ENCODE measurements around the gene STX8. TPM values are rescaled to one million over a fixed set of nuclear protein-coding genes. Genes with fewer than 3 reads are reported as not detected.

STX8 gene
- total and polyA plus RNA-seq, 2 donors: 60.5 to 75.8 TPM

DNA sequence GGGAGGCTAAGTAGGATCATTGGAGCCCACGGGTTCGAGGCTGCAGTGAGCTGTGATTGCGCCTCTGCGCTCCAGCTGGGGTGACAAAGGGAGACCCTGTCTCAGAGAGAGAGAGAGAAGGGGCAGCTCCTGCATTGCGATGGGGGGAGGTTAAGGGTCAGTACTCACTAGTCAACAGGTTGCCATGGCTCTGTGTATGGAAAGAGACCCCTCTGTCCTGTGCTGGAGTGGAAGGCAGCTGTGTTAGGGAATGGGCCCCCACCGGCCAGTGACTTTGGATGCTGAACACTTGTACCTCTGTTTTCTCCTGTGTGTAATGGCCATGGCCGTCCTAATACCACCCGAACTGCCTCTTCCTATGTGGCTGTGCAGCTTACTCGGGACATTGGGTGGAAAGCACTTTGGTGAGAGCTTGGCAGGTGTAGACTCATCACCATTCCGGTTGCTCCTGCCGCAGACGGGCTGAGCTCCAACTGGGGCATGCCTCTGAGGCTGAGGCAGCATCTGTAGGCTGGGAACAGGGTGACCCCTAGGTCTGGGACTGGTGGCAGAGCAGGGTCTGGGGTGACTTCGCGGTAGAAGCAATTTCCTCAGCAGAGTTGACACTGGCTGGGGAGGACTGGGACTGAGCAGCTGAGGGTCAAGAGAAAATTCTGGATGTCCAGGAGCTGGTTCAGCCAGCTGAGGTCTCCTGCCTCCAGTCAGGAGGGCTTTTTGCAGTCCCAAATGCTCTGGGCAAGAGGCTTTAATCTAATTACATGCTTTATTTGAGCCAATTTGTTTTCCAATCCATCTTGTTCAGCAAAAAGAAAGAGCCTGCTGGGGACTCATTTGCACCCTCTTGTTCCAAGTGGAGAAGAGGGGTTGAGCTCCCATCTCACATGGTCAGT, 369.9 kb downstream of the STX8 start:
- H3K9me3 ChIP-seq (ENCODE audit: control insufficient read depth in 2 of 2, insufficient read depth in 1 of 2, low read length in 1 of 2): no peaks in the 10 kb centered on the region
- peaks cover 38 to 58% of the 10 kb centered on the region in 2 donors for H3K4me1 ChIP-seq (ENCODE audit: control insufficient read depth in 2 of 2, insufficient read depth in 2 of 2, low read length in 2 of 2)
- 92% methylated on average over 14 of the region's 14 CpGs for WGBS
- H3K27me3 ChIP-seq (ENCODE audit: control insufficient read depth in 2 of 2, insufficient read depth in 1 of 2, low read length in 1 of 2): no peaks in the 10 kb centered on the region
- DNase-seq (ENCODE audit: low read depth in 6 of 9, low spot score in 9 of 9): no peak
- H3K27ac ChIP-seq (ENCODE audit: low read depth in 1 of 2, low read length in 1 of 2): peak overlapping the region in 1 of 2 donors; percentile 89
- no peak overlapping the region for H3K4me3 ChIP-seq (ENCODE audit: low read length in 2 of 2)
- H3K36me3 ChIP-seq (ENCODE audit: control insufficient read depth in 2 of 2, insufficient read depth in 2 of 2, low read length in 1 of 2): no peaks in the 10 kb centered on the region

GRCh38 chr17:9204637-9205329, 370.8 kb downstream of the STX8 start:
- H3K4me3 ChIP-seq (ENCODE audit: low read length in 2 of 2): no peak overlapping the region
- no peaks in the 10 kb centered on the region for H3K9me3 ChIP-seq (ENCODE audit: control insufficient read depth in 2 of 2, insufficient read depth in 1 of 2, low read length in 1 of 2)
- peak overlapping the region; percentile 55 to 89 for H3K27ac ChIP-seq (ENCODE audit: low read depth in 1 of 2, low read length in 1 of 2)
- WGBS: 62% methylated on average over 5 of the region's 5 CpGs
- peak in 2 of 9 donors; percentile 17 to 71 for DNase-seq (ENCODE audit: low read depth in 6 of 9, low spot score in 9 of 9)
- no peaks in the 10 kb centered on the region for H3K27me3 ChIP-seq (ENCODE audit: control insufficient read depth in 2 of 2, insufficient read depth in 1 of 2, low read length in 1 of 2)
- H3K4me1 ChIP-seq (ENCODE audit: control insufficient read depth in 2 of 2, insufficient read depth in 2 of 2, low read length in 2 of 2): peaks cover 45 to 62% of the 10 kb centered on the region in 2 donors
- no peaks in the 10 kb centered on the region for H3K36me3 ChIP-seq (ENCODE audit: control insufficient read depth in 2 of 2, insufficient read depth in 2 of 2, low read length in 1 of 2)

DNA sequence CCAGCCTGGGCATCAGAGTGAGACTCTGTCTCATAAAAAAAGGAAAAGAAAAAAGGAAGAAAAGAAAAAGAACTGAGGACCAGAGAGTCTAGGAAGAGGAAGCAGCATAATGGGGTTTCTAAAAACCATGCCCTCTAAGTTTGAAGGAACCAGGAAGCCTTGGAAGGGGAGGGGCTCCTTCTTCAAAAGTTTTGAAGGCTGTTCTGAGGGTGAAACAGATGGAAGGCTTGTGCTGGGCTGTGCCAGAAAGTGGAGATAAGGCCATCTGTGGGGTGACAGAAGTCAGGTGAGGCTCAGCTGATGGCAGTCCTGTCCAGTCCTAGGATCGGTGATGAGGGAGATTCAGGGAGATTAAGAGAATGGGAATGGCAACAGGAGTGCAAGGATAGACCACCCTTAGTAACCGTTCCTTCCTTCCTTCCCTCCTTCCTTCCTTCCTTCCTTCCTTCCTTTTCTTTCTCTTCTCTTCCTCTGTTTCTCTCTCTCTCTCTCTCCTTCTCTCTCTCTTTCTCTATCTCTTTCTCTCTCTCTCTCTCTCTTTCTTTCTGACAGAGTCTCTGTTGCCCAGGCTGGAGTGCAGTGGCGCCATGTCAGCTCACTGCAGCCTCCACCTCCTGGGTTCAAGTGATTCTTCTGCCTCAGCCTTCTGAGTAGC, 371.7 kb downstream of the STX8 start:
- Histone ChIP-seq H3K4me1 (ENCODE audit: control insufficient read depth in 2 of 2, insufficient read depth in 2 of 2, low read length in 2 of 2) (peaks cover 47 to 60% of the 10 kb centered on the region in 2 donors), H3K36me3 (ENCODE audit: control insufficient read depth in 2 of 2, insufficient read depth in 2 of 2, low read length in 1 of 2) (no peaks in the 10 kb centered on the region), H3K27ac (ENCODE audit: low read depth in 1 of 2, low read length in 1 of 2) (peak overlapping the region; percentile 1 to 89), H3K27me3 (ENCODE audit: control insufficient read depth in 2 of 2, insufficient read depth in 1 of 2, low read length in 1 of 2) (no peaks in the 10 kb centered on the region), H3K9me3 (ENCODE audit: control insufficient read depth in 2 of 2, insufficient read depth in 1 of 2, low read length in 1 of 2) (no peaks in the 10 kb centered on the region), H3K4me3 (ENCODE audit: low read length in 2 of 2) (no peak overlapping the region)
- 69% methylated on average over 3 of the region's 3 CpGs for WGBS
- peak in 4 of 9 donors; percentile 24 to 79 (median 43) for DNase-seq (ENCODE audit: low read depth in 6 of 9, low spot score in 9 of 9)

- Histone ChIP-seq H3K4me3 (ENCODE audit: low read length in 2 of 2) (no peak overlapping the region), H3K4me1 (ENCODE audit: control insufficient read depth in 2 of 2, insufficient read depth in 2 of 2, low read length in 2 of 2) (peaks cover 49 to 67% of the 10 kb centered on the region in 2 donors), H3K27me3 (ENCODE audit: control insufficient read depth in 2 of 2, insufficient read depth in 1 of 2, low read length in 1 of 2) (no peaks in the 10 kb centered on the region), H3K36me3 (ENCODE audit: control insufficient read depth in 2 of 2, insufficient read depth in 2 of 2, low read length in 1 of 2) (no peaks in the 10 kb centered on the region), H3K27ac (ENCODE audit: low read depth in 1 of 2, low read length in 1 of 2) (no peak overlapping the region), H3K9me3 (ENCODE audit: control insufficient read depth in 2 of 2, insufficient read depth in 1 of 2, low read length in 1 of 2) (no peaks in the 10 kb centered on the region)
- no peak for DNase-seq (ENCODE audit: low read depth in 6 of 9, low spot score in 9 of 9)
- 74% methylated on average over 5 of the region's 5 CpGs for WGBS
Observed at GRCh38 chr17:9202532-9202931, 373.1 kb downstream of the STX8 start.

GRCh38 chr17:9200699-9201359, 374.8 kb downstream of the STX8 start:
- Histone ChIP-seq H3K4me3 (ENCODE audit: low read length in 2 of 2) (no peak overlapping the region), H3K27ac (ENCODE audit: low read depth in 1 of 2, low read length in 1 of 2) (peak overlapping the region in 1 of 2 donors; percentile 82), H3K36me3 (ENCODE audit: control insufficient read depth in 2 of 2, insufficient read depth in 2 of 2, low read length in 1 of 2) (no peaks in the 10 kb centered on the region), H3K4me1 (ENCODE audit: control insufficient read depth in 2 of 2, insufficient read depth in 2 of 2, low read length in 2 of 2) (peaks cover 52 to 75% of the 10 kb centered on the region in 2 donors), H3K9me3 (ENCODE audit: control insufficient read depth in 2 of 2, insufficient read depth in 1 of 2, low read length in 1 of 2) (no peaks in the 10 kb centered on the region), H3K27me3 (ENCODE audit: control insufficient read depth in 2 of 2, insufficient read depth in 1 of 2, low read length in 1 of 2) (no peaks in the 10 kb centered on the region)
- 87% methylated on average over 5 of the region's 5 CpGs for WGBS
- peak in 1 of 9 donors; percentile 47 for DNase-seq (ENCODE audit: low read depth in 6 of 9, low spot score in 9 of 9)

Other genes with a start within 250 kb of the STX8 start
- gene CFAP52, start 822 bp upstream of the STX8 start, total RNA-seq: 0.76 TPM
- gene CFAP52, start 822 bp upstream of the STX8 start, polyA plus RNA-seq: 1.6 TPM
- gene USP43, start 69.7 kb upstream of the STX8 start, total RNA-seq: 0.57 TPM
- gene USP43, start 69.7 kb upstream of the STX8 start, polyA plus RNA-seq: 2.9 TPM
- 0.24 TPM for gene DHRS7C, start 215.8 kb upstream of the STX8 start, total RNA-seq
- gene DHRS7C, start 215.8 kb upstream of the STX8 start, polyA plus RNA-seq: 0.07 TPM
- not detected for gene GSG1L2, start 246.3 kb upstream of the STX8 start, total RNA-seq
- not detected for gene GSG1L2, start 246.3 kb upstream of the STX8 start, polyA plus RNA-seq

Measured in thymus (tissue), 11 donors.